ENCODE results near the gene TNK1.

DNA sequence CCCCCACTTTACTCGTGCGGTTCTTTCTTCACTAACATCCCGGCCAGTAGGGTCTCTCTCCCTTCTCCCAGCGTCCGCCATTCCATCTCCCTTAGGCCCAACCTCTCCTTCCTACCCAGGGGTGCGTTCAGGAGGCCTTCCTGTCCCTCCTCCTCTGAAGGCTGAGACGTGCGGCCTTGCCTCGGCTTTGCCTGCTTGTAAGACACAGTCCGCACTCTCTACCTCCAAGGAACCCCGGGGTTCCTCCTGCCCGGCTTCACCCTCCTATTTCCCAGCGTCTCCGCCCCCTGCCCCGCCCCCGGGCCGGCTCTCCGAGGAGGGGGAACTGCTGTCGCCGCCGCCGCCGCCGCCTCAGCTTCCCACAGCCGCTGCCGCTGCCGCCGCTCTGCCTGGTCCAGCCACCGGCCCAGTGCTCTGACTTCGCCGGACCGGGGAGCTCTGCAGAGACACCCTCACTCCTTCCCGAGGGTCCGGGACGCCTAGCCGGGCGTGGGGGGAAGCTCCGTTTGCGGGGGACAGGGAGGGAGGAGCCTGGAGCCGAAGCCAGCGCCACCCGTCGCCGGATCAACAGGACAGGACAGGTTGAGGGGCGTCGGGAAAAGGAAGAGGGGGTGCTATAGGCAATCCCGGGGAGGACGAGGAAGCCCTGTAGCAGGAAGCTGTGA is 57.2 kb downstream of the TNK1 start:
- TF ChIP-seq RAD21 (IDR thresholded peaks at IDR 0.05; ENCODE audit: low read depth) (no peak), YY1 (IDR thresholded peaks at IDR 0.05; ENCODE audit: low read depth) (no peak), MAX (IDR thresholded peaks at IDR 0.05) (no peak), CEBPB (IDR thresholded peaks at IDR 0.05) (no peak), TEAD4 (IDR thresholded peaks at IDR 0.05) (no peak), EP300 (IDR thresholded peaks at IDR 0.05; ENCODE audit: borderline replicate concordance) (no peak), REST (IDR thresholded peaks at IDR 0.05; ENCODE audit: low read depth) (no peak), CREB1 (IDR thresholded peaks at IDR 0.05; ENCODE audit: low read depth) (no peak), EGR1 (IDR thresholded peaks at IDR 0.05) (no peak), FOXM1 (IDR thresholded peaks at IDR 0.05; ENCODE audit: borderline replicate concordance, low read depth) (no peak), TCF12 (IDR thresholded peaks at IDR 0.05; ENCODE audit: low read depth) (no peak), TAF1 (IDR thresholded peaks at IDR 0.05; ENCODE audit: low read depth) (no peak)
- TF ChIP-seq, protein P1, sequence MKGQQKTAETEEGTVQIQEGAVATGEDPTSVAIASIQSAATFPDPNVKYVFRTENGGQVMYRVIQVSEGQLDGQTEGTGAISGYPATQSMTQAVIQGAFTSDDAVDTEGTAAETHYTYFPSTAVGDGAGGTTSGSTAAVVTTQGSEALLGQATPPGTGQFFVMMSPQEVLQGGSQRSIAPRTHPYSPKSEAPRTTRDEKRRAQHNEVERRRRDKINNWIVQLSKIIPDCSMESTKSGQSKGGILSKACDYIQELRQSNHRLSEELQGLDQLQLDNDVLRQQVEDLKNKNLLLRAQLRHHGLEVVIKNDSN (IDR thresholded peaks at IDR 0.05) = no peak
